GM06990 (cell line): ENCODE results near the gene LRRC1.

Experiments
- DNase-seq: peaks from one replicate; pipeline ENCODE4 v3.0.0-alpha.2; 2011; ENCODE audit not compliant: insufficient read length; ENCODE audit errors: extremely low read depth
- H3K27me3 ChIP-seq: replicated peaks from 2 replicates; pipeline ENCODE4 v1.6.0; 2011; ENCODE audit warnings: low read length; ENCODE audit not compliant: control insufficient read depth, insufficient read depth
- H3K36me3 ChIP-seq: 2 replicates; pipeline ENCODE4 v1.5.1; 2011; ENCODE audit warnings: low read length; ENCODE audit not compliant: control insufficient read depth, insufficient read depth
- H3K4me3 ChIP-seq: replicated peaks from 2 replicates; pipeline ENCODE4 v1.5.1; 2011; ENCODE audit warnings: low read depth, mild to moderate bottlenecking, control low read depth, low read length
- TF ChIP-seq, protein P1 (sequence below): IDR thresholded peaks from 2 replicates; pipeline ENCODE4 v1.5.1; 2011; ENCODE audit warnings: low read length, control low read depth, mild to moderate bottlenecking, inconsistent platforms; ENCODE audit not compliant: insufficient read depth, poor library complexity, severe bottlenecking

LRRC1 gene

DNA sequence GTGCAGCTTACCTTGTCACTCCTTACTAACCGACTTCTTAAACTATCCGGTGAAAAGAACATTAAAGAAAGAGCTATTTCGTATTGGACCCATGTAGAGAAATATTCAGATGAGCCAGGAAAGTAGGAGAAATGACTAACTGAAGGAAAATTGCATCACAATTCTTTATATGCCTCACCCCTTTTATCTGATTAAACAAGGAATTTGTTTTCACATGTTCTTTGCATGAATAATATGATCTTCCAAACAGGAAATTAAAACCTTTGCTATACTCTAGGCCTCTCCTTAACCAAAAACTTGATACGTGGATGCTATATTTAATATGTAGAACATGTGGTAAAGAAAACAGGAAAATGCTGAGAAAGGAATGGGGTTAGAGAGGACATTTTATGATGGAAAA, 41.9 kb upstream of the LRRC1 start:
- TF ChIP-seq, protein P1, sequence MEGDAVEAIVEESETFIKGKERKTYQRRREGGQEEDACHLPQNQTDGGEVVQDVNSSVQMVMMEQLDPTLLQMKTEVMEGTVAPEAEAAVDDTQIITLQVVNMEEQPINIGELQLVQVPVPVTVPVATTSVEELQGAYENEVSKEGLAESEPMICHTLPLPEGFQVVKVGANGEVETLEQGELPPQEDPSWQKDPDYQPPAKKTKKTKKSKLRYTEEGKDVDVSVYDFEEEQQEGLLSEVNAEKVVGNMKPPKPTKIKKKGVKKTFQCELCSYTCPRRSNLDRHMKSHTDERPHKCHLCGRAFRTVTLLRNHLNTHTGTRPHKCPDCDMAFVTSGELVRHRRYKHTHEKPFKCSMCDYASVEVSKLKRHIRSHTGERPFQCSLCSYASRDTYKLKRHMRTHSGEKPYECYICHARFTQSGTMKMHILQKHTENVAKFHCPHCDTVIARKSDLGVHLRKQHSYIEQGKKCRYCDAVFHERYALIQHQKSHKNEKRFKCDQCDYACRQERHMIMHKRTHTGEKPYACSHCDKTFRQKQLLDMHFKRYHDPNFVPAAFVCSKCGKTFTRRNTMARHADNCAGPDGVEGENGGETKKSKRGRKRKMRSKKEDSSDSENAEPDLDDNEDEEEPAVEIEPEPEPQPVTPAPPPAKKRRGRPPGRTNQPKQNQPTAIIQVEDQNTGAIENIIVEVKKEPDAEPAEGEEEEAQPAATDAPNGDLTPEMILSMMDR, result no peak
- no peak for DNase-seq
- Histone ChIP-seq H3K27me3 (no peaks in the 10 kb centered on the region; the same call in none of the 2 replicates), H3K4me3 (no peak overlapping the region), H3K36me3 (no peaks in the 10 kb centered on the region)

- TF ChIP-seq, protein P1, result no peak
- no peak for DNase-seq
- Histone ChIP-seq H3K4me3 (no peak overlapping the region), H3K27me3 (no peaks in the 10 kb centered on the region; the same call in none of the 2 replicates), H3K36me3 (no peaks in the 10 kb centered on the region)
Measured at GRCh38 chr6:53754330-53754729, 40.5 kb upstream of the LRRC1 start.

- TF ChIP-seq, protein P1, result no peak
- Histone ChIP-seq H3K36me3 (no peaks in the 10 kb centered on the region), H3K27me3 (no peaks in the 10 kb centered on the region; the same call in none of the 2 replicates), H3K4me3 (no peak overlapping the region)
- DNase-seq, result no peak
Measured at GRCh38 chr6:53756396-53756795, 38.4 kb upstream of the LRRC1 start.

DNA sequence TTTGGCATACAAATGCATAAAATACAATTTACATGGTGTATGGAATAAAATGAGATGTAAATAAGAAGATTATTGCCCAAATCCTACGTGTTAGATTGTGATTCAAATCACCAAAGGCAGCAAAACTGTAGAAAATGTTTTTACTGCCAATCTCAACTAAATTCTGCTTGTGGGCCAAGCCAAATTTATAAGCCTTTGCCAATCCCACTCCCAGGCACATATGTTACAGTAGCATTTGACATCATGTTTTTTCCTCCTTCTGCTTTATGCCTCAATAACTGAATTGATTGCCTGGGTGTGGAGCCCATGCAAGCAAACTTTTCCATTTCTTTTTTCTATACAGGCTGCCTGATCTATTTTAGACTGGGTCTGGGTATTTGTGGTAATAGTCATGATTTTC, 36.3 kb upstream of the LRRC1 start:
- Histone ChIP-seq H3K4me3 (no peak overlapping the region), H3K27me3 (no peaks in the 10 kb centered on the region; the same call in none of the 2 replicates), H3K36me3 (no peaks in the 10 kb centered on the region)
- TF ChIP-seq, protein P1, result no peak
- no peak for DNase-seq

GRCh38 chr6:53761036-53761435, 33.8 kb upstream of the LRRC1 start:
- H3K27me3 ChIP-seq, result no peaks in the 10 kb centered on the region
- no peaks in the 10 kb centered on the region for H3K36me3 ChIP-seq
- no peak for DNase-seq
- no peak overlapping the region for H3K4me3 ChIP-seq
- TF ChIP-seq, protein P1, result no peak

DNA sequence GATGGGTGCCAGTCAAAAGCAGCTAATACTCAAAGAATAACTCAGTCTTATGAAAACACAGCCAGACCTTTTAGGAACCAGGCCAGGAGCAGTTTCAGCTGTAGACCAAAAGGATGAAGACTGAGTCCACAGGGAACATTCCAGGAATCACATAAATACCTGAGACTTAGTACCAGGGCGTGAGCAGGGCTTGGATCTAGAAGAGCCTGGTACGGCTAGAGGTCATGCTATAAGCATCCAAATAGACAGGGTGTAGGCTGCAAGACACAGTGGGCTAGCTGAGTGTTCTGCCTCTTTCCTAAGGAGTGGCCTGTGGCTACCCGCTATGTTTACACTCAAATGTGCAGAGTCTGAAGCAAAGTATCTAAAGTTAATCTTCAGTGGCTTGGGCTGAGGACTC, 29.5 kb upstream of the LRRC1 start:
- DNase-seq, result no peak
- TF ChIP-seq, protein P1, result no peak

More for the DNA sequence above, 29.5 kb upstream of the LRRC1 start:
- no peaks in the 10 kb centered on the region for H3K27me3 ChIP-seq
- H3K4me3 ChIP-seq, result no peak overlapping the region
- H3K36me3 ChIP-seq, result no peaks in the 10 kb centered on the region
